OCI-LY7 (cell line): Measurements from ENCODE around the gene PITPNM3. TPM values are rescaled to one million over a fixed set of nuclear protein-coding genes. Genes with fewer than 3 reads are reported as not detected.

Experiments used
- BruUV-seq: library from RNA; stranded (reverse); fragments of 400-500 nt; replicated peaks from 2 replicates; lab custom pipeline; 2021; lab: Mats Ljungman, UMichigan
- CTCF ChIA-PET: fragments of 300-600 bp; sonication (Branson Sonifier 250); formaldehyde crosslinking; loops from one replicate; lab custom pipeline; 2022; ENCODE audit warnings: antibody characterized with exemption; ENCODE audit not compliant: unreplicated experiment; lab: Charles Lee
- POLR2A ChIA-PET: fragments of 300-600 bp; sonication (Branson Sonifier 250); formaldehyde crosslinking; loops from one replicate; lab custom pipeline; 2022; ENCODE audit warnings: antibody characterized with exemption; lab: Charles Lee
- DNase-seq: peaks from one replicate; pipeline ENCODE4 v3.0.0-alpha.2; 2015; ENCODE audit warnings: low spot score
- H2AFZ ChIP-seq: fragments of 200-600 bp; sonication (generic), shearing (Covaris generic); 2 replicates; pipeline ENCODE4 v1.6.1; 2014; ENCODE audit warnings: mild to moderate bottlenecking, antibody characterized with exemption, low read length, moderate library complexity
- H3K27ac ChIP-seq: fragments of 200-600 bp; sonication (generic); 2 replicates; pipeline ENCODE4 v1.5.1; 2014; ENCODE audit warnings: mixed run types, low read depth, mild to moderate bottlenecking, moderate library complexity, low read length, inconsistent platforms; ENCODE audit not compliant: poor library complexity, severe bottlenecking
- H3K36me3 ChIP-seq: fragments of 200-600 bp; sonication (generic); 2 replicates; pipeline ENCODE4 v1.6.1; 2014; ENCODE audit warnings: mild to moderate bottlenecking, antibody characterized with exemption, low read length, moderate library complexity, mixed read lengths; ENCODE audit not compliant: insufficient read depth
- H3K4me1 ChIP-seq: fragments of 200-600 bp; sonication (generic); 2 replicates; pipeline ENCODE4 v1.5.1; 2014; ENCODE audit warnings: mild to moderate bottlenecking, low read length; ENCODE audit not compliant: insufficient read depth, poor library complexity, severe bottlenecking
- H3K4me2 ChIP-seq: fragments of 200-600 bp; sonication (generic); 2 replicates; pipeline ENCODE4 v1.6.1; 2014; ENCODE audit warnings: mild to moderate bottlenecking, low read length
- H3K4me3 ChIP-seq: fragments of 200-600 bp; sonication (generic); 2 replicates; pipeline ENCODE4 v1.5.1; 2014; ENCODE audit warnings: mild to moderate bottlenecking, low read depth, low read length; ENCODE audit not compliant: poor library complexity, severe bottlenecking
- H3K79me2 ChIP-seq: fragments of 200-600 bp; sonication (generic); 2 replicates; pipeline ENCODE4 v1.6.1; 2016; ENCODE audit warnings: low read depth, mild to moderate bottlenecking, low read length, moderate library complexity, mixed read lengths; ENCODE audit not compliant: insufficient read depth
- H3K9me2 ChIP-seq: fragments of 200-600 bp; sonication (generic); 2 replicates; pipeline ENCODE4 v1.6.1; 2016; ENCODE audit warnings: mild to moderate bottlenecking, low read length, mixed read lengths; ENCODE audit not compliant: insufficient read depth
- H3K9me3 ChIP-seq: fragments of 200-600 bp; sonication (generic); 2 replicates; pipeline ENCODE4 v1.6.1; 2014; ENCODE audit warnings: mild to moderate bottlenecking, mixed run types, low read length, mixed read lengths
- H4K20me1 ChIP-seq: fragments of 200-600 bp; sonication (generic); 2 replicates; pipeline ENCODE4 v1.6.1; 2014; ENCODE audit warnings: mild to moderate bottlenecking, antibody characterized with exemption, low read length, moderate library complexity, mixed read lengths; ENCODE audit not compliant: insufficient read depth
- EZH2phosphoT487 ChIP-seq: fragments of 200-600 bp; sonication (generic); IDR thresholded peaks from 2 replicates; pipeline ENCODE4 v1.6.1; 2018; ENCODE audit warnings: low read depth, borderline replicate concordance, mild to moderate bottlenecking, mixed run types, antibody characterized with exemption, low read length, moderate library complexity, mixed read lengths
- intact Hi-C: fragments of 100-400 bp; cut with micrococcal nuclease; formaldehyde crosslinking; loops from one replicate; pipeline ENCODE4 v1.10.0; 2022; ENCODE audit not compliant: unreplicated experiment
- total RNA-seq, 2 experiments: library from RNA; depleted of rRNA in 1 of 2; stranded (reverse); fragments of >200 nt in 1 of 2; shearing (Covaris generic) in 1 of 2; gene quantifications; 2 replicates each; pipeline ENCODE4 v1.2.3, GENCODE V29; 2014 to 2022
- TF ChIP-seq, protein P1 (sequence below): fragments of 200-600 bp; sonication (generic); conservative IDR thresholded peaks from 2 replicates; pipeline ENCODE4 v1.5.1; 2014; ENCODE audit warnings: mild to moderate bottlenecking, antibody characterized with exemption, low read length, moderate library complexity, mixed read lengths

Gene PITPNM3
- total RNA-seq, 2 experiments from 2014 or later = 0.76 to 1.6 TPM

DNA sequence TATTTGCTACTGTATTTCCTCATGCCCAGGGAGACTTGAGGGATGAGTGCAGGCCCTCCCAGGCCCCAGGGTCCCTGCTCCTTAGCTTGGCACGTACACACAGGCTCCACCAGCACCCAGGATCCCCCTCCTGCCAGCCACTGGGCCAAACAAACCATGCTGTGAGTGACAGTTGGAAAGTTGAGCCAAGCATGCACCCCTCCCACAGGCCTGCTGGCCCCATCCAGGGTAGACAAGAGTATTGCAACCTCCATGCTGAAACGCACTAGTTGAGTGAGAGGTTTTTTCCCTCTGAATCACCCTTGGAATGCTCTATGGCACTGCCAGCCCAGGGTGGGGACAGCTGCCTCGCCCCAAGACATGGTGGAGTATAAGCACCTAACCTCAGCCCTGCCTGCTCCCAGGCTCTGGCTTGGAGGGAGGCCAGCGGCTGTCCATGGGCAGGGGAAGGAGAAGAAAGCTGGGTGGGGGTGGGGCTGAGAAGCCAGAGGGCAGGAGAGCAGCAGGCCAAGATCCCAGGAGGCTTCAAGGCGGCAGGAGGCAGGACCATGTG is 49.6 kb downstream of the PITPNM3 start:
- CTCF ChIA-PET = no interaction called here
- no peak for TF ChIP-seq EZH2phosphoT487
- H4K20me1 ChIP-seq = no peaks in the 10 kb centered on the region
- no peaks in the 10 kb centered on the region for H3K36me3 ChIP-seq
- H3K4me2 ChIP-seq = no peak overlapping the region
- no peaks in the 10 kb centered on the region for H3K9me2 ChIP-seq
- POLR2A ChIA-PET = no interaction called here
- no peak overlapping the region for H2AFZ ChIP-seq
- no peaks in the 10 kb centered on the region for H3K79me2 ChIP-seq
- intact Hi-C loops = no loop called here
- BruUV-seq = no TSS peak
- H3K27ac ChIP-seq = no peak overlapping the region
- no peaks in the 10 kb centered on the region for H3K9me3 ChIP-seq
- no peak overlapping the region for H3K4me3 ChIP-seq
- H3K4me1 ChIP-seq = no peaks in the 10 kb centered on the region
- no peak for DNase-seq

DNA sequence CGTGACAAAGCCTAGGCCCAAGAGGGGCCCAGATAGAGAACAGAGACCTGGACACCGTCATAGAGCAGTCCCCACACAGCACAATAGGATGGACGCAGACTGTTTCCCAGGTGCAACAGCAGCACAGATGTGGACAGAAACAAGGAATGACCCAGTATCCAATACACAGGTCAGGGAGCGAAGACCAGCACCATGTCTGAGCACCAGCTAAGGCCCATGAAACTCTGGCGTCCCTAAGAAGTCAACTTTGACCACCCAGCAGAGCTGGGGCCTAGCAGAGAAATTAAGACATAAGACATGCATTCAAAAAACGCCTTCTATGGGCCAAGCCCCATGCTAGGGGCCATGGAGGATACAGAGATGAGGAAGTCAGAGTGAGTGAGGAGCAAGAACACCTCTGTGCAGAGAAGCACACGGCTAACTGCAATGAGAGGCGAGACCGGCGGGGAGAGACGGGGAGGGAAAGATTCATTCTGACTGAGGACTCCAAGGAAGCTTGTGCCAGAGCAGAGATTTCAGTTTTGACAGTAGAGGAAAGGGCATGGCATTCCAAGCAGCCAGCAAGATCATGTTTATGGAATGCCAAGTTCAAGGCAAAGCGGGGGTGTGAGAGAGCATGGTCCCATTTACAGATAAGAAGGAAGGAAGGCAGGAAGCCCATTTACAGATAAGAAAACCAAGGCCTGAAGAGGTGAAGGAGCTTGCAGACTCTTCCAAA is 50.8 kb downstream of the PITPNM3 start:
- no peak for DNase-seq
- H4K20me1 ChIP-seq = no peaks in the 10 kb centered on the region
- intact Hi-C loops = no loop called here
- TF ChIP-seq, protein P1, sequence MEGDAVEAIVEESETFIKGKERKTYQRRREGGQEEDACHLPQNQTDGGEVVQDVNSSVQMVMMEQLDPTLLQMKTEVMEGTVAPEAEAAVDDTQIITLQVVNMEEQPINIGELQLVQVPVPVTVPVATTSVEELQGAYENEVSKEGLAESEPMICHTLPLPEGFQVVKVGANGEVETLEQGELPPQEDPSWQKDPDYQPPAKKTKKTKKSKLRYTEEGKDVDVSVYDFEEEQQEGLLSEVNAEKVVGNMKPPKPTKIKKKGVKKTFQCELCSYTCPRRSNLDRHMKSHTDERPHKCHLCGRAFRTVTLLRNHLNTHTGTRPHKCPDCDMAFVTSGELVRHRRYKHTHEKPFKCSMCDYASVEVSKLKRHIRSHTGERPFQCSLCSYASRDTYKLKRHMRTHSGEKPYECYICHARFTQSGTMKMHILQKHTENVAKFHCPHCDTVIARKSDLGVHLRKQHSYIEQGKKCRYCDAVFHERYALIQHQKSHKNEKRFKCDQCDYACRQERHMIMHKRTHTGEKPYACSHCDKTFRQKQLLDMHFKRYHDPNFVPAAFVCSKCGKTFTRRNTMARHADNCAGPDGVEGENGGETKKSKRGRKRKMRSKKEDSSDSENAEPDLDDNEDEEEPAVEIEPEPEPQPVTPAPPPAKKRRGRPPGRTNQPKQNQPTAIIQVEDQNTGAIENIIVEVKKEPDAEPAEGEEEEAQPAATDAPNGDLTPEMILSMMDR = no peak
- TF ChIP-seq EZH2phosphoT487 = no peak
- H3K79me2 ChIP-seq = no peaks in the 10 kb centered on the region
- no peak overlapping the region for H2AFZ ChIP-seq
- H3K4me1 ChIP-seq = no peaks in the 10 kb centered on the region
- H3K9me3 ChIP-seq = no peaks in the 10 kb centered on the region
- H3K27ac ChIP-seq = no peak overlapping the region
- H3K36me3 ChIP-seq = no peaks in the 10 kb centered on the region
- H3K4me2 ChIP-seq = no peak overlapping the region
- no peaks in the 10 kb centered on the region for H3K9me2 ChIP-seq
- no TSS peak for BruUV-seq
- H3K4me3 ChIP-seq = no peak overlapping the region
- CTCF ChIA-PET = no interaction called here
- POLR2A ChIA-PET = no interaction called here

- BruUV-seq = no TSS peak
- no peaks in the 10 kb centered on the region for H3K36me3 ChIP-seq
- H3K4me3 ChIP-seq = no peak overlapping the region
- no peaks in the 10 kb centered on the region for H4K20me1 ChIP-seq
- H3K27ac ChIP-seq = no peak overlapping the region
- no peak for DNase-seq
- H3K4me2 ChIP-seq = no peak overlapping the region
- no peak overlapping the region for H2AFZ ChIP-seq
- no peaks in the 10 kb centered on the region for H3K4me1 ChIP-seq
- no peaks in the 10 kb centered on the region for H3K9me2 ChIP-seq
- ChIA-PET POLR2A (interaction anchor here (0.6 kb wide), 1 partner anchor 13 kb away, joined by 3 read pairs; no protein-coding TSS in a partner anchor), CTCF (no interaction called here)
- intact Hi-C loops = no loop called here
- no peaks in the 10 kb centered on the region for H3K9me3 ChIP-seq
- TF ChIP-seq, protein P1 = no peak
- no peak for TF ChIP-seq EZH2phosphoT487
- no peaks in the 10 kb centered on the region for H3K79me2 ChIP-seq
Measured at GRCh38 chr17:6503641-6504195, 52.6 kb downstream of the PITPNM3 start.
